ENCODE measurements around the gene HSPB2. TPM values are rescaled to one million over a fixed set of nuclear protein-coding genes. Genes with fewer than 3 reads are reported as not detected.

The HSPB2 gene, protein sequence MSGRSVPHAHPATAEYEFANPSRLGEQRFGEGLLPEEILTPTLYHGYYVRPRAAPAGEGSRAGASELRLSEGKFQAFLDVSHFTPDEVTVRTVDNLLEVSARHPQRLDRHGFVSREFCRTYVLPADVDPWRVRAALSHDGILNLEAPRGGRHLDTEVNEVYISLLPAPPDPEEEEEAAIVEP
- 1 to 10 TPM in 3 of 4 donors, under 1 TPM in 1; 0.21 to 5.0 (median 1.7) TPM for total RNA-seq

DNA sequence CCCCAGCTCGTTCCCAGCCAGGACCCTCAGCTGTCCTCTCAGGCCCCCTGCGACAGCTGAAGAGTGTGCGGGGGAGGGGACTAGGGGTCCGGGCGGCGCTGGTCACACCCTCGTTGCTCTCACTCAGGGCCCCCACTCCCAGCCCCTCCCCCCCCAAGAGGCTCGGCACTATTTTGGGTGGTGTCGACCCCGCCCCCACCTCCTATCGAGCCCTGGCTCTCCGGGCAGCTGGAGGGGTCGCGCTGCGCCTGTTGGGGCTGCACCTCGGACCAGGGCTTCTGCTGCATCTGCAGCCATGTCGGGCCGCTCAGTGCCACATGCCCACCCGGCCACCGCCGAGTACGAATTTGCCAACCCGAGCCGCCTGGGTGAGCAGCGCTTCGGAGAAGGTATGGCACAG is at the start of gene HSPB2:
TSS of gene HSPB2 (plus strand) at position 200 of the 400 bp plus-strand sequence. CDS start at position 296, 96 bp downstream.
- H3K36me3 ChIP-seq = peaks cover 0 to 31% (median 0%) of the 10 kb centered on the region in 3 donors
- no peaks in the 10 kb centered on the region for H3K27me3 ChIP-seq
- H3K4me3 ChIP-seq = peak within 1 kb of the TSS; percentile 44 to 65 (median 57)
- WGBS, 2 donors = 0 to 4% methylated on average over 7 to 20 of the region's 26 CpGs
- peaks cover 0 to 25% (median 3%) of the 10 kb centered on the region in 4 donors for H3K4me1 ChIP-seq
- no peaks in the 10 kb centered on the region for H3K9me3 ChIP-seq
- H3K27ac ChIP-seq = peak within 1 kb of the TSS; percentile 85 to 99 (median 94)
- TF ChIP-seq, protein P1, sequence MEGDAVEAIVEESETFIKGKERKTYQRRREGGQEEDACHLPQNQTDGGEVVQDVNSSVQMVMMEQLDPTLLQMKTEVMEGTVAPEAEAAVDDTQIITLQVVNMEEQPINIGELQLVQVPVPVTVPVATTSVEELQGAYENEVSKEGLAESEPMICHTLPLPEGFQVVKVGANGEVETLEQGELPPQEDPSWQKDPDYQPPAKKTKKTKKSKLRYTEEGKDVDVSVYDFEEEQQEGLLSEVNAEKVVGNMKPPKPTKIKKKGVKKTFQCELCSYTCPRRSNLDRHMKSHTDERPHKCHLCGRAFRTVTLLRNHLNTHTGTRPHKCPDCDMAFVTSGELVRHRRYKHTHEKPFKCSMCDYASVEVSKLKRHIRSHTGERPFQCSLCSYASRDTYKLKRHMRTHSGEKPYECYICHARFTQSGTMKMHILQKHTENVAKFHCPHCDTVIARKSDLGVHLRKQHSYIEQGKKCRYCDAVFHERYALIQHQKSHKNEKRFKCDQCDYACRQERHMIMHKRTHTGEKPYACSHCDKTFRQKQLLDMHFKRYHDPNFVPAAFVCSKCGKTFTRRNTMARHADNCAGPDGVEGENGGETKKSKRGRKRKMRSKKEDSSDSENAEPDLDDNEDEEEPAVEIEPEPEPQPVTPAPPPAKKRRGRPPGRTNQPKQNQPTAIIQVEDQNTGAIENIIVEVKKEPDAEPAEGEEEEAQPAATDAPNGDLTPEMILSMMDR (IDR thresholded peaks at IDR 0.05) = no peak
- TF ChIP-seq EP300 (IDR thresholded peaks at IDR 0.05) = no peak
- TF ChIP-seq POLR2A (IDR thresholded peaks at IDR 0.05) = no peak
- DNase-seq (ENCODE audit: low spot score in 2 of 2) = no peak

DNA sequence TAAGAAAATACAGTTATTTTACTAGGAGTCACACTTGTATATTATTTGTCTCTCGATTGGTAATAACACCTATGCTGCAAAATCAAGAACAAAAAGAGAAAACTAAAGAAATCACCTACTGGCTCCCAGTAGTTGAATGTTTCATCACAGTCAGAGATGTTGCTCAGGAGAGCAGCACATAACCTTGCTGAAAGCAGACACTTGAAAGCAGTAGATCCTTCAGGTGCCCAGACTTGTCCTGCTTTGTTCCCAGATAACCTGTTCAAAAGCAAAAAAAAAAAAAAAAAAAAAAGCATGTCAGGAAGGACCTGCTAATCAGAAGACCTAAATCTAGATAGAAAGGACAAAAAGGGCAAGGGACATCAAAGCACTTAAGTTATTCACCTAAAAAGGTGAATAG is 42.4 kb upstream of the HSPB2 start:
- peaks cover 0 to 22% (median 10%) of the 10 kb centered on the region in 4 donors for H3K4me1 ChIP-seq
- no peaks in the 10 kb centered on the region for H3K9me3 ChIP-seq
- peak overlapping the region in 2 of 4 donors; percentile 77 to 93 for H3K4me3 ChIP-seq
- H3K27ac ChIP-seq = peak overlapping the region in 2 of 4 donors; percentile 92 to 95
- TF ChIP-seq POLR2A (IDR thresholded peaks at IDR 0.05) (no peak), EP300 (IDR thresholded peaks at IDR 0.05) (no peak)
- TF ChIP-seq, protein P1 (IDR thresholded peaks at IDR 0.05) = no peak
- 94 to 97% methylated on average over 1 of the region's 1 CpG for WGBS, 2 donors
- H3K36me3 ChIP-seq = peaks cover 0 to 42% (median 0%) of the 10 kb centered on the region in 3 donors
- no peaks in the 10 kb centered on the region for H3K27me3 ChIP-seq
- DNase-seq (ENCODE audit: low spot score in 2 of 2) = no peak

DNA sequence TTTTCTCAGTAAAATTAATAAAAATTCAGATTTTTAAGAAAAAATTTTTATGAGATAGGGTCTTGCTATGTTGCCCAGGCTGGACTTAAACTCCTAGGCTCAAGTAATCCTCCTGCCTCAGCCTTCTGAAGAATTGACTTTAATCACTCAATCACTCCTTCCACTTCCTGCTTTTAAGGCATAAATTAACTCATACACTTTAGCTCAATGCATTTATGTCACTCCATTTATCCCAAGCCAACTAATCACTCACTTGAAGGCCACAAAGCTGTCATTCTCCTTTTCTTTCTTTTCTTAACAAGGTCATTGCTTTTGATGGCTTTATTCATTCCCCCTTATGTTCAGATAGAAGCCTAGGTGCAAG is 42.0 kb upstream of the HSPB2 start:
- no peaks in the 10 kb centered on the region for H3K9me3 ChIP-seq
- H3K4me1 ChIP-seq = peaks cover 0 to 22% (median 10%) of the 10 kb centered on the region in 4 donors
- no peak for DNase-seq (ENCODE audit: low spot score in 2 of 2)
- no peaks in the 10 kb centered on the region for H3K27me3 ChIP-seq
- H3K4me3 ChIP-seq = peak overlapping the region; percentile 74 to 96 (median 85)
- H3K27ac ChIP-seq = peak overlapping the region; percentile 92 to 96 (median 94)
- peaks cover 0 to 42% (median 0%) of the 10 kb centered on the region in 3 donors for H3K36me3 ChIP-seq
- TF ChIP-seq, protein P1 (IDR thresholded peaks at IDR 0.05) = no peak
- TF ChIP-seq POLR2A (IDR thresholded peaks at IDR 0.05) (no peak), EP300 (IDR thresholded peaks at IDR 0.05) (no peak)

DNA sequence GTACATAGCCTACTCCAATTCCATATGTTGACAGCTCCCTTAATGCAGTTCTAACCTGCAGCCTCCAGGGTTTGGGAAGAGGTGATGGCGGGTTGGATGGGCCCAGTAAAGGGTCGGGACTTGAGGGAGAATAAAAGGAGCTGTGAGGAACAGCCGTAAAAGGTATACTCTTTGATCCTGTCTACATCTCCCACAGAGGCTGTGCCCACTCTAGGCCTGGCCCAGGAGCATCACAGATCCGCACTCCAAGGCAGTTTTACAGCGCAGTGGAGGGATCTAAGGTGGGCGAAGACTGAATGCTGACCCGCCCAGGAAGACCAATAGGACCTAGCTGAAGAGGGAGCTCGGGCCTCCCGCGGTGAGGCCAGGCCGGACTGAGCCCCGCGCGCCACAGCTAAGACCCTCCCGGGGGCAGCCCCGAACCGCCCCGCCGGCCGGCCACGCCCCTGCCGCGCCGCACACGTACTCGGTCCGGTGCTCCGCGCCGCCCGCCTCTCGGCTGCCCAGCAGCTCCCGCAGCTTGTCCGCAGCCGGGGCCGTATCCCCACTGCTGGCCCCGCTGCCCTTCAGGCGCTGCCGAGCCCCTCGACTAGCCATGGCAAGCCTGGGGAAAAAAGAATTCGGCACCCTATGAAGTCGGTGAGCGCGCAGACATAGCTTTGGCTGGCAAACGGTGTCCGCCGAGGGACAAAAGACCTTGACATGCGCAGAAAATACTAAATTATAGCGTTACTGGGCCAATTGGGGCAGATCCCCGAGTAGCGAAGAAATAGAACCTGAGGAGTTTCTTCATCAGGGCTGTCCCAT is 41.4 kb upstream of the HSPB2 start, which contains the start of gene ALG9:
TSS of gene ALG9 (minus strand) at position 696 of the 807 bp plus-strand sequence. CDS start at position 597, 99 bp downstream.
- TF ChIP-seq, protein P1 (IDR thresholded peaks at IDR 0.05) = peak in 3 of 5 experiments; percentile 24 to 31 (median 27)
- TF ChIP-seq POLR2A (IDR thresholded peaks at IDR 0.05) (peak in 1 of 2 donors; percentile 57), EP300 (IDR thresholded peaks at IDR 0.05) (peak; percentile 70 to 90)
- peak within 1 kb of the TSS; percentile 74 to 96 (median 85) for H3K4me3 ChIP-seq
- 0 to 1% methylated on average over 24 to 47 of the region's 51 CpGs for WGBS, 2 donors
- peaks cover 0 to 43% (median 0%) of the 10 kb centered on the region in 3 donors for H3K36me3 ChIP-seq
- H3K9me3 ChIP-seq = no peaks in the 10 kb centered on the region
- H3K4me1 ChIP-seq = peaks cover 0 to 22% (median 10%) of the 10 kb centered on the region in 4 donors
- peak; percentile 71 to 90 for DNase-seq (ENCODE audit: low spot score in 2 of 2)
- H3K27ac ChIP-seq = peak within 1 kb of the TSS; percentile 92 to 96 (median 94)
- H3K27me3 ChIP-seq = no peaks in the 10 kb centered on the region

All from tibial nerve (tissue), 4 donors.